ENCODE results near the gene EPS8L1. TPM values are rescaled to one million over a fixed set of nuclear protein-coding genes. Genes with fewer than 3 reads are reported as not detected.

The EPS8L1 gene
- polyA plus RNA-seq, 1 of the 3 experiments (the other 2 are of a cell fraction), result 12.9 TPM

Small RNA genes within 50 kb of the gene (small RNA-seq; reads per million reads assigned to genes)
- 0 reads per million in 7 experiments for gene MIR7975

Other genes with a start within 250 kb of the EPS8L1 start
- gene KIR2DS4, start 243.2 kb upstream of the EPS8L1 start, polyA plus RNA-seq (2012; rRNA removed), result not detected in 2 replicates
- not detected in 2 replicates for gene KIR3DL2, start 225.4 kb upstream of the EPS8L1 start, polyA plus RNA-seq (2012; rRNA removed)
- not detected in 2 replicates for gene FCAR, start 201.6 kb upstream of the EPS8L1 start, polyA plus RNA-seq (2012; rRNA removed)
- gene NCR1, start 169.7 kb upstream of the EPS8L1 start, polyA plus RNA-seq (2012; rRNA removed), result not detected in 2 replicates
- not detected in 2 replicates for gene NLRP7, start 128.3 kb upstream of the EPS8L1 start, polyA plus RNA-seq (2012; rRNA removed)
- gene NLRP2, start 109.5 kb upstream of the EPS8L1 start, polyA plus RNA-seq (2012; rRNA removed), result 0.08 and 0.15 TPM in 2 replicates
- 0.12 and 0.24 TPM in 2 replicates for gene GP6, start 37.6 kb upstream of the EPS8L1 start, polyA plus RNA-seq (2012; rRNA removed)
- gene RDH13, start 12.7 kb upstream of the EPS8L1 start, polyA plus RNA-seq (2012; rRNA removed), result 8.9 and 9.6 TPM in 2 replicates
- 83.9 and 87.3 TPM in 2 replicates for gene PPP1R12C, start 41.8 kb downstream of the EPS8L1 start, polyA plus RNA-seq (2012; rRNA removed)
- 27.1 and 39.5 TPM in 2 replicates for gene TNNT1, start 73.3 kb downstream of the EPS8L1 start, polyA plus RNA-seq (2012; rRNA removed)
- gene TNNI3, start 81.9 kb downstream of the EPS8L1 start, polyA plus RNA-seq (2012; rRNA removed), result 9.1 and 11.4 TPM in 2 replicates
- gene DNAAF3, start 90.7 kb downstream of the EPS8L1 start, polyA plus RNA-seq (2012; rRNA removed), result 2.4 and 2.5 TPM in 2 replicates
- gene SYT5, start 104.4 kb downstream of the EPS8L1 start, polyA plus RNA-seq (2012; rRNA removed), result 0.21 and 0.39 TPM in 2 replicates
- gene PTPRH, start 133.6 kb downstream of the EPS8L1 start, polyA plus RNA-seq (2012; rRNA removed), result 0.86 and 1.1 TPM in 2 replicates
- 2.0 and 3.0 TPM in 2 replicates for gene TMEM86B, start 152.9 kb downstream of the EPS8L1 start, polyA plus RNA-seq (2012; rRNA removed)
- 44.9 and 47.8 TPM in 2 replicates for gene PPP6R1, start 183.1 kb downstream of the EPS8L1 start, polyA plus RNA-seq (2012; rRNA removed)
- 51.7 and 55.4 TPM in 2 replicates for gene HSPBP1, start 204.2 kb downstream of the EPS8L1 start, polyA plus RNA-seq (2012; rRNA removed)
- 32.2 and 49.7 TPM in 2 replicates for gene BRSK1, start 208.1 kb downstream of the EPS8L1 start, polyA plus RNA-seq (2012; rRNA removed)
- not detected in 2 replicates for gene TMEM150B, start 249.5 kb downstream of the EPS8L1 start, polyA plus RNA-seq (2012; rRNA removed)